ENCODE data around the gene RYR2.

GRCh38 chr1:237774246-237774645 lies 732.3 kb downstream of the RYR2 start:
- TF ChIP-seq POLR2A (conservative IDR thresholded peaks at IDR 0.05) (no peak), DIDO1 (tag; IDR thresholded peaks at IDR 0.05; ENCODE audit: low read depth) (no peak), REST (IDR thresholded peaks at IDR 0.05; ENCODE audit: borderline replicate concordance) (no peak), REST (CRISPR knock-in tag; IDR thresholded peaks at IDR 0.05; ENCODE audit: low read depth) (no peak), ZNF583 (CRISPR knock-in tag; IDR thresholded peaks at IDR 0.05) (no peak), SOX6 (IDR thresholded peaks at IDR 0.05) (no peak), ZNF24 (IDR thresholded peaks at IDR 0.05) (no peak), ZNF830 (CRISPR knock-in tag; IDR thresholded peaks at IDR 0.05) (no peak), EZH2 (IDR thresholded peaks at IDR 0.05; ENCODE audit: borderline replicate concordance, low read depth, low read length) (no peak)
